Psoas muscle (tissue), 8 donors: ENCODE data around the gene TRIM37. TPM values are rescaled to one million over a fixed set of nuclear protein-coding genes. Genes with fewer than 3 reads are reported as not detected.

Experiments used
- ATAC-seq, 4 donors: fragments of 200-7000 bp; cut with Tn5 transposase; one replicate each; pipeline ENCODE4 v1.9.1; 2020; ENCODE audit warnings: moderate library complexity in 3 of 4, mild to moderate bottlenecking in 2 of 4
- DNase-seq, 2 donors: peaks; one replicate each; pipeline ENCODE4 v3.0.0-alpha.2; 2020
- H3K27ac ChIP-seq: fragments of 200-600 bp; one replicate; pipeline ENCODE4 v1.8.0; 2022
- H3K27me3 ChIP-seq, 3 donors: fragments of 200-600 bp in 1 of 3; one replicate each; pipeline versions ENCODE4 v1.6.1 to v1.8.0; 2013 to 2022; ENCODE audit warnings: low read length in 2 of 3, mild to moderate bottlenecking in 2 of 3, moderate library complexity in 1 of 3; ENCODE audit not compliant: insufficient read depth in 3 of 3
- H3K36me3 ChIP-seq, 2 donors: fragments of 200-600 bp in 1 of 2; one replicate each; pipeline versions ENCODE4 v1.6.1 to v1.8.0; 2013 to 2022; ENCODE audit warnings: low read depth in 1 of 2, mild to moderate bottlenecking in 1 of 2, moderate library complexity in 1 of 2; ENCODE audit not compliant: insufficient read depth in 1 of 2
- H3K4me1 ChIP-seq: fragments of 200-600 bp; one replicate; pipeline ENCODE4 v1.8.0; 2022
- H3K4me3 ChIP-seq: fragments of 200-600 bp; one replicate; pipeline ENCODE4 v1.8.0; 2022; ENCODE audit warnings: mild to moderate bottlenecking
- H3K9me3 ChIP-seq: fragments of 200-600 bp; one replicate; pipeline ENCODE4 v1.8.0; 2022
- CTCF ChIP-seq: fragments of 200-600 bp; IDR thresholded peaks from one replicate; pipeline ENCODE4 v1.8.0; 2022; ENCODE audit warnings: antibody characterized with exemption
- WGBS, 3 donors: extraction: QIAGEN DNeasy Blood & Tissue Kit; methylation state at CpG; one replicate each; pipeline versions ENCODE4 v1.1.6 to v1.1.7; 2013; 5-methylcytosine and 5-hydroxymethylcytosine counted together
- intact Hi-C, 2 donors: fragments of 100-400 bp; cut with DNase I; formaldehyde crosslinking; loops; one replicate each; pipeline versions ENCODE4 v1.11.0 to v1.14.2; 2022
- polyA plus RNA-seq, 3 donors: library from polyadenylated mRNA; stranded (reverse); fragments of 200-250 nt; gene quantifications; one replicate each; pipeline ENCODE4 v1.2.3, GENCODE V29; 2013
- total RNA-seq, 4 donors: library from RNA; stranded (reverse); fragmentation: NEBNext Ultra II Directional in 2 of 4; extraction: Animal tissue kit (Norgen Biotek cat#: 25700) in 2 of 4; gene quantifications; one replicate each; pipeline versions ENCODE4 v1.2.1 to v1.2.4, GENCODE V29; 2021 to 2023
- donor health status: healthy with polysubstance abuse.
- donor health status: DM: no; HTN: no; CAD: no; lungs with moderate emphysema.
- donor health status: Bipolar disorder and iron deficiency.
- donor health status: healthy.
- donor health status: DM: yes; HTN: yes; CAD: no.
- donor health status: DM: no; HTN: no; CAD: no.
- donor health status: DM: no; HTN: no; CAD: no.
- donor health status: DM: yes; HTN: yes; CAD: no.

TRIM37 gene
- total and polyA plus RNA-seq, 7 donors, result 6.8 to 17.6 (median 14.2) TPM

GRCh38 chr17:58985971-58986370 is 120.7 kb downstream of the TRIM37 start:
- H3K4me1 ChIP-seq, result no peaks in the 10 kb centered on the region
- no peak for TF ChIP-seq CTCF
- no peaks in the 10 kb centered on the region for H3K27me3 ChIP-seq
- WGBS, 3 donors, result 93 to 96% (median 95%) methylated on average over 6 of the region's 6 CpGs
- ATAC-seq (no peak), DNase-seq (no peak)
- no peaks in the 10 kb centered on the region for H3K9me3 ChIP-seq
- intact Hi-C loops, result no loop called here
- no peak overlapping the region for H3K4me3 ChIP-seq
- H3K27ac ChIP-seq, result no peak overlapping the region
- no peaks in the 10 kb centered on the region for H3K36me3 ChIP-seq

GRCh38 chr17:58985367-58985766 is 121.3 kb downstream of the TRIM37 start:
- H3K27ac ChIP-seq, result no peak overlapping the region
- intact Hi-C loops, result no loop called here
- DNase-seq, result no peak
- H3K4me1 ChIP-seq, result no peaks in the 10 kb centered on the region
- ATAC-seq, result no peak
- WGBS, 3 donors, result 75 to 77% (median 76%) methylated on average over 6 of the region's 6 CpGs
- H3K4me3 ChIP-seq, result no peak overlapping the region
- no peaks in the 10 kb centered on the region for H3K9me3 ChIP-seq
- H3K36me3 ChIP-seq, result no peaks in the 10 kb centered on the region
- no peaks in the 10 kb centered on the region for H3K27me3 ChIP-seq
- no peak for TF ChIP-seq CTCF

- Histone ChIP-seq H3K9me3 (no peaks in the 10 kb centered on the region), H3K4me1 (no peaks in the 10 kb centered on the region), H3K4me3 (no peak overlapping the region), H3K36me3 (no peaks in the 10 kb centered on the region), H3K27me3 (no peaks in the 10 kb centered on the region), H3K27ac (no peak overlapping the region)
- no peak for ATAC-seq
- 80 to 86% (median 84%) methylated on average over 3 of the region's 3 CpGs for WGBS, 3 donors
- intact Hi-C loops, result no loop called here
- no peak for TF ChIP-seq CTCF
- DNase-seq, result no peak
Observed at GRCh38 chr17:58982626-58983025, 124.1 kb downstream of the TRIM37 start.

- H3K9me3 ChIP-seq, result no peaks in the 10 kb centered on the region
- no peaks in the 10 kb centered on the region for H3K36me3 ChIP-seq
- H3K4me3 ChIP-seq, result no peak overlapping the region
- no peak for TF ChIP-seq CTCF
- no peaks in the 10 kb centered on the region for H3K27me3 ChIP-seq
- H3K27ac ChIP-seq, result no peak overlapping the region
- no peak for ATAC-seq
- 86 to 95% (median 87%) methylated on average over 3 of the region's 3 CpGs for WGBS, 3 donors
- no peak for DNase-seq
- H3K4me1 ChIP-seq, result no peaks in the 10 kb centered on the region
- intact Hi-C loops, result no loop called here
Observed at GRCh38 chr17:58980706-58981481, 125.8 kb downstream of the TRIM37 start.

- no peak for DNase-seq
- intact Hi-C loops, result no loop called here
- ATAC-seq, result no peak
- no peaks in the 10 kb centered on the region for H3K9me3 ChIP-seq
- no peaks in the 10 kb centered on the region for H3K36me3 ChIP-seq
- no peaks in the 10 kb centered on the region for H3K4me1 ChIP-seq
- H3K27ac ChIP-seq, result no peak overlapping the region
- no peak overlapping the region for H3K4me3 ChIP-seq
- H3K27me3 ChIP-seq, result no peaks in the 10 kb centered on the region
- no peak for TF ChIP-seq CTCF
- WGBS, 3 donors, result 52 to 68% (median 56%) methylated on average over 3 of the region's 3 CpGs
Observed at GRCh38 chr17:58976541-58976940, 130.1 kb downstream of the TRIM37 start.
